ENCODE data around the gene CHST15.

CHST15 gene

GRCh38 chr10:124124123-124124768, 30.8 kb upstream of the CHST15 start:
- H3K36me3 ChIP-seq (ENCODE audit: control insufficient read depth, insufficient read depth, low read length): no peaks in the 10 kb centered on the region
- no peak overlapping the region for H3K4me3 ChIP-seq (ENCODE audit: insufficient read depth, low read depth, low read length)
- H3K4me1 ChIP-seq (ENCODE audit: control insufficient read depth, insufficient read depth, low read length): peaks cover 4% of the 10 kb centered on the region
- H3K27ac ChIP-seq (ENCODE audit: insufficient read depth, low read depth, low read length, poor library complexity, severe bottlenecking): no peak overlapping the region
- H3K9me3 ChIP-seq (ENCODE audit: control insufficient read depth, low read length): no peaks in the 10 kb centered on the region
- H3K27me3 ChIP-seq (ENCODE audit: control insufficient read depth, insufficient read depth, low read length, poor library complexity, severe bottlenecking): no peaks in the 10 kb centered on the region
- 94% methylated on average over 10 of the region's 10 CpGs for WGBS, 2 experiments

- Histone ChIP-seq H3K4me1 (ENCODE audit: control insufficient read depth, insufficient read depth, low read length) (peaks cover 1% of the 10 kb centered on the region), H3K9me3 (ENCODE audit: control insufficient read depth, low read length) (no peaks in the 10 kb centered on the region), H3K27ac (ENCODE audit: insufficient read depth, low read depth, low read length, poor library complexity, severe bottlenecking) (no peak overlapping the region), H3K27me3 (ENCODE audit: control insufficient read depth, insufficient read depth, low read length, poor library complexity, severe bottlenecking) (no peaks in the 10 kb centered on the region), H3K36me3 (ENCODE audit: control insufficient read depth, insufficient read depth, low read length) (no peaks in the 10 kb centered on the region), H3K4me3 (ENCODE audit: insufficient read depth, low read depth, low read length) (no peak overlapping the region)
- WGBS, 2 experiments: 89 to 95% methylated on average over 8 of the region's 8 CpGs
Measured at GRCh38 chr10:124123156-124123555, 29.8 kb upstream of the CHST15 start.

GRCh38 chr10:124122211-124122610, 28.8 kb upstream of the CHST15 start:
- no peak overlapping the region for H3K4me3 ChIP-seq (ENCODE audit: insufficient read depth, low read depth, low read length)
- no peaks in the 10 kb centered on the region for H3K36me3 ChIP-seq (ENCODE audit: control insufficient read depth, insufficient read depth, low read length)
- H3K27me3 ChIP-seq (ENCODE audit: control insufficient read depth, insufficient read depth, low read length, poor library complexity, severe bottlenecking): no peaks in the 10 kb centered on the region
- 94 to 95% methylated on average over 13 of the region's 13 CpGs for WGBS, 2 experiments
- H3K4me1 ChIP-seq (ENCODE audit: control insufficient read depth, insufficient read depth, low read length): no peaks in the 10 kb centered on the region
- no peaks in the 10 kb centered on the region for H3K9me3 ChIP-seq (ENCODE audit: control insufficient read depth, low read length)
- no peak overlapping the region for H3K27ac ChIP-seq (ENCODE audit: insufficient read depth, low read depth, low read length, poor library complexity, severe bottlenecking)

GRCh38 chr10:124120410-124121061, 27.1 kb upstream of the CHST15 start:
- no peak overlapping the region for H3K4me3 ChIP-seq (ENCODE audit: insufficient read depth, low read depth, low read length)
- H3K27me3 ChIP-seq (ENCODE audit: control insufficient read depth, insufficient read depth, low read length, poor library complexity, severe bottlenecking): no peaks in the 10 kb centered on the region
- H3K27ac ChIP-seq (ENCODE audit: insufficient read depth, low read depth, low read length, poor library complexity, severe bottlenecking): no peak overlapping the region
- no peaks in the 10 kb centered on the region for H3K9me3 ChIP-seq (ENCODE audit: control insufficient read depth, low read length)
- no peaks in the 10 kb centered on the region for H3K4me1 ChIP-seq (ENCODE audit: control insufficient read depth, insufficient read depth, low read length)
- no peaks in the 10 kb centered on the region for H3K36me3 ChIP-seq (ENCODE audit: control insufficient read depth, insufficient read depth, low read length)
- 91 to 93% methylated on average over 4 of the region's 4 CpGs for WGBS, 2 experiments

- Histone ChIP-seq H3K4me3 (ENCODE audit: insufficient read depth, low read depth, low read length) (no peak overlapping the region), H3K9me3 (ENCODE audit: control insufficient read depth, low read length) (no peaks in the 10 kb centered on the region), H3K27me3 (ENCODE audit: control insufficient read depth, insufficient read depth, low read length, poor library complexity, severe bottlenecking) (no peaks in the 10 kb centered on the region), H3K27ac (ENCODE audit: insufficient read depth, low read depth, low read length, poor library complexity, severe bottlenecking) (no peak overlapping the region), H3K4me1 (ENCODE audit: control insufficient read depth, insufficient read depth, low read length) (no peaks in the 10 kb centered on the region), H3K36me3 (ENCODE audit: control insufficient read depth, insufficient read depth, low read length) (no peaks in the 10 kb centered on the region)
- WGBS, 2 experiments: 94 to 95% methylated on average over 11 of the region's 11 CpGs
Measured at GRCh38 chr10:124119946-124120345, 26.5 kb upstream of the CHST15 start.

GRCh38 chr10:124119216-124119615, 25.8 kb upstream of the CHST15 start:
- Histone ChIP-seq H3K27ac (ENCODE audit: insufficient read depth, low read depth, low read length, poor library complexity, severe bottlenecking) (no peak overlapping the region), H3K4me3 (ENCODE audit: insufficient read depth, low read depth, low read length) (no peak overlapping the region), H3K4me1 (ENCODE audit: control insufficient read depth, insufficient read depth, low read length) (no peaks in the 10 kb centered on the region), H3K9me3 (ENCODE audit: control insufficient read depth, low read length) (no peaks in the 10 kb centered on the region), H3K36me3 (ENCODE audit: control insufficient read depth, insufficient read depth, low read length) (no peaks in the 10 kb centered on the region), H3K27me3 (ENCODE audit: control insufficient read depth, insufficient read depth, low read length, poor library complexity, severe bottlenecking) (no peaks in the 10 kb centered on the region)
- 78 to 80% methylated on average over 4 of the region's 4 CpGs for WGBS, 2 experiments

- H3K4me1 ChIP-seq (ENCODE audit: control insufficient read depth, insufficient read depth, low read length): no peaks in the 10 kb centered on the region
- WGBS, 2 experiments: 92 to 93% methylated on average over 6 of the region's 6 CpGs
- no peaks in the 10 kb centered on the region for H3K36me3 ChIP-seq (ENCODE audit: control insufficient read depth, insufficient read depth, low read length)
- no peak overlapping the region for H3K4me3 ChIP-seq (ENCODE audit: insufficient read depth, low read depth, low read length)
- H3K27me3 ChIP-seq (ENCODE audit: control insufficient read depth, insufficient read depth, low read length, poor library complexity, severe bottlenecking): no peaks in the 10 kb centered on the region
- no peaks in the 10 kb centered on the region for H3K9me3 ChIP-seq (ENCODE audit: control insufficient read depth, low read length)
- H3K27ac ChIP-seq (ENCODE audit: insufficient read depth, low read depth, low read length, poor library complexity, severe bottlenecking): no peak overlapping the region
Measured at GRCh38 chr10:124117833-124118232, 24.4 kb upstream of the CHST15 start.

- Histone ChIP-seq H3K27me3 (ENCODE audit: control insufficient read depth, insufficient read depth, low read length, poor library complexity, severe bottlenecking) (no peaks in the 10 kb centered on the region), H3K4me3 (ENCODE audit: insufficient read depth, low read depth, low read length) (no peak overlapping the region), H3K27ac (ENCODE audit: insufficient read depth, low read depth, low read length, poor library complexity, severe bottlenecking) (no peak overlapping the region), H3K36me3 (ENCODE audit: control insufficient read depth, insufficient read depth, low read length) (no peaks in the 10 kb centered on the region), H3K4me1 (ENCODE audit: control insufficient read depth, insufficient read depth, low read length) (no peaks in the 10 kb centered on the region), H3K9me3 (ENCODE audit: control insufficient read depth, low read length) (no peaks in the 10 kb centered on the region)
- WGBS, 2 experiments: 94 to 95% methylated on average over 5 of the region's 5 CpGs
Measured at GRCh38 chr10:124117511-124117785, 24.1 kb upstream of the CHST15 start.

GRCh38 chr10:124116771-124117510, 23.5 kb upstream of the CHST15 start:
- no peaks in the 10 kb centered on the region for H3K4me1 ChIP-seq (ENCODE audit: control insufficient read depth, insufficient read depth, low read length)
- 91% methylated on average over 12 of the region's 12 CpGs for WGBS, 2 experiments
- H3K27me3 ChIP-seq (ENCODE audit: control insufficient read depth, insufficient read depth, low read length, poor library complexity, severe bottlenecking): no peaks in the 10 kb centered on the region
- H3K36me3 ChIP-seq (ENCODE audit: control insufficient read depth, insufficient read depth, low read length): no peaks in the 10 kb centered on the region
- H3K9me3 ChIP-seq (ENCODE audit: control insufficient read depth, low read length): no peaks in the 10 kb centered on the region
- H3K27ac ChIP-seq (ENCODE audit: insufficient read depth, low read depth, low read length, poor library complexity, severe bottlenecking): no peak overlapping the region
- H3K4me3 ChIP-seq (ENCODE audit: insufficient read depth, low read depth, low read length): no peak overlapping the region

GRCh38 chr10:124114696-124115095, 21.3 kb upstream of the CHST15 start:
- Histone ChIP-seq H3K4me1 (ENCODE audit: control insufficient read depth, insufficient read depth, low read length) (no peaks in the 10 kb centered on the region), H3K4me3 (ENCODE audit: insufficient read depth, low read depth, low read length) (no peak overlapping the region), H3K27me3 (ENCODE audit: control insufficient read depth, insufficient read depth, low read length, poor library complexity, severe bottlenecking) (no peaks in the 10 kb centered on the region), H3K27ac (ENCODE audit: insufficient read depth, low read depth, low read length, poor library complexity, severe bottlenecking) (no peak overlapping the region), H3K9me3 (ENCODE audit: control insufficient read depth, low read length) (no peaks in the 10 kb centered on the region), H3K36me3 (ENCODE audit: control insufficient read depth, insufficient read depth, low read length) (no peaks in the 10 kb centered on the region)
- 93 to 97% methylated on average over 4 of the region's 4 CpGs for WGBS, 2 experiments
